GM19351 (cell line): ENCODE results near the gene UBE2J2.
"Not testable (repeated sequence)": the region's sequence is repeated elsewhere in the genome, so short reads cannot be mapped to it uniquely, and the experiment has no call there.

Experiments
- ATAC-seq: cut with Tn5 transposase; IDR thresholded peaks from one replicate; pipeline ENCODE4 v1.9.1; 2021; ENCODE audit warnings: mild to moderate bottlenecking, moderate library complexity; ENCODE audit not compliant: unreplicated experiment

Gene UBE2J2

GRCh38 chr1:1273512-1274298, at the start of gene UBE2J2:
Gene UBE2J2 (minus strand): TSS chr1:1273854. CDS start chr1:1267992, 5,862 bp downstream.
- ATAC-seq: peak; percentile 93

GRCh38 chr1:1322952-1323351, 49.3 kb upstream of the UBE2J2 start:
- no peak for ATAC-seq

GRCh38 chr1:1322418-1322817, 48.8 kb upstream of the UBE2J2 start:
- no peak for ATAC-seq

- ATAC-seq: no peak
Observed at GRCh38 chr1:1321477-1321876, 47.8 kb upstream of the UBE2J2 start.

- ATAC-seq: no peak
Observed at GRCh38 chr1:1320666-1321448, 47.2 kb upstream of the UBE2J2 start.

- no peak for ATAC-seq
Observed at GRCh38 chr1:1319646-1319941, 45.9 kb upstream of the UBE2J2 start.

GRCh38 chr1:1318777-1319645, 45.4 kb upstream of the UBE2J2 start:
- no peak for ATAC-seq

- ATAC-seq: no peak
Observed at GRCh38 chr1:1318131-1318652, 44.5 kb upstream of the UBE2J2 start.

- no peak for ATAC-seq
Observed at GRCh38 chr1:1317420-1317819, 43.8 kb upstream of the UBE2J2 start.

- not testable (repeated sequence) for ATAC-seq
Observed at GRCh38 chr1:1316199-1316598, 42.5 kb upstream of the UBE2J2 start.

- no peak for ATAC-seq
Observed at GRCh38 chr1:1315435-1315954, 41.8 kb upstream of the UBE2J2 start.

GRCh38 chr1:1314678-1315335, 41.2 kb upstream of the UBE2J2 start:
- ATAC-seq: no peak

- ATAC-seq: no peak
Observed at GRCh38 chr1:1314237-1314586, 40.6 kb upstream of the UBE2J2 start.

GRCh38 chr1:1313500-1314236, 40.0 kb upstream of the UBE2J2 start:
- ATAC-seq: no peak

GRCh38 chr1:1312450-1313314, 39.0 kb upstream of the UBE2J2 start:
- ATAC-seq: no peak

GRCh38 chr1:1311107-1312104, 37.8 kb upstream of the UBE2J2 start:
- no peak for ATAC-seq

- ATAC-seq: no peak
Observed at GRCh38 chr1:1310476-1311053, 36.9 kb upstream of the UBE2J2 start.

GRCh38 chr1:1310109-1310385, 36.4 kb upstream of the UBE2J2 start:
- no peak for ATAC-seq
